Testis (tissue), 2 donors: ENCODE data around the gene PLXNB3.

Experiments used
- CTCF ChIP-seq, 3 experiments: fragments of 450-650 bp in 2 of 3; fragments of 200-600 bp in 1 of 3; sonication (generic) in 1 of 3; IDR thresholded peaks; one replicate each; pipeline ENCODE4 v1.5.1; 2016 to 2019; ENCODE audit warnings: antibody characterized with exemption in 3 of 3, mild to moderate bottlenecking in 2 of 3, moderate library complexity in 1 of 3
- POLR2A ChIP-seq: fragments of 450-650 bp; IDR thresholded peaks from one replicate; pipeline ENCODE4 v1.6.1; 2017; ENCODE audit warnings: antibody characterized with exemption, mild to moderate bottlenecking, moderate library complexity

DNA sequence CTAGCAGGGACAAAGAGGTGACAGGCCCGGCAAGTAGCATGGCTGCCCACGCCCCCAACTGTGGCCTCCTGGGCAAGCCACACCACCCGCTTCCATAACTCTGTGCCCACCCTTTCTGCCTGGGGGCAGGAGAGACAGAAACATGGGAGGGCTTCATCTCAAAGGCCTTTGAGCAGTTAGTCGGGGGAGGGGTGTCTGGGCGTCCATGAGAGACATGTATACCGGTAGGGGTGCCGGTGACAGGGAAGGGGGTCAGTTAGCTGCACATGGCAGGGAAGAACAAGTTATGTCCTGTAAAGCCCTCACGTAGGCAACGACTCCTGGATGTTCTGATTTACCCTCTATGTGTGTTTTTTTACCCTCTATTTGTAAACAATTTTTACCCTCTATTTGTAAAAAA lies 57.0 kb downstream of the PLXNB3 start:
- no peak for TF ChIP-seq CTCF (IDR thresholded peaks at IDR 0.05)
- TF ChIP-seq POLR2A, result no peak
